Measurements from ENCODE around the gene CKAP5. TPM values are rescaled to one million over a fixed set of nuclear protein-coding genes. Genes with fewer than 3 reads are reported as not detected.

CKAP5 gene
- total RNA-seq, 1 experiment from 2014 or later = 190 TPM

GRCh38 chr11:46712874-46713576 lies 133.1 kb downstream of the CKAP5 start:
- DNase-seq = no peak
- Histone ChIP-seq H3K9me3 (ENCODE audit: control insufficient read depth, low read depth, low read length) (no peaks in the 10 kb centered on the region), H3K9ac (ENCODE audit: extremely low read depth, insufficient read length, low read length) (no peak overlapping the region), H3K4ac (ENCODE audit: low read depth, low read length) (no peak overlapping the region), H3K18ac (ENCODE audit: insufficient read length, low read depth, low read length) (no peak overlapping the region), H3K56ac (ENCODE audit: insufficient read length, low read depth, low read length) (no peak overlapping the region), H2BK15ac (ENCODE audit: low read depth, low read length) (no peak overlapping the region), H4K91ac (ENCODE audit: insufficient read length, low read depth, low read length) (no peak overlapping the region), H3K23ac (ENCODE audit: insufficient read length, low read depth, low read length) (no peak overlapping the region), H3K23me2 (ENCODE audit: insufficient read length, low read depth, low read length, poor library complexity, severe bottlenecking) (no peaks in the 10 kb centered on the region), H3K79me1 (ENCODE audit: insufficient read depth, low read depth, low read length, poor library complexity, severe bottlenecking) (no peaks in the 10 kb centered on the region), H2BK20ac (ENCODE audit: low read depth, low read length, poor library complexity, severe bottlenecking) (no peak overlapping the region), H3T11ph (ENCODE audit: low read length) (no peak overlapping the region), H2AFZ (ENCODE audit: low read length) (no peak overlapping the region), H2BK5ac (ENCODE audit: insufficient read length, low read length) (no peak overlapping the region), H2BK120ac (ENCODE audit: low read depth, low read length, poor library complexity, severe bottlenecking) (no peak overlapping the region), H3K4me2 (ENCODE audit: insufficient read depth, insufficient read length, low read length) (no peak overlapping the region), H4K5ac (ENCODE audit: insufficient read length, low read depth, low read length) (no peak overlapping the region), H2BK12ac (ENCODE audit: insufficient read length, low read depth, low read length) (no peak overlapping the region), H3K79me2 (ENCODE audit: insufficient read depth, low read length) (no peaks in the 10 kb centered on the region), H3K14ac (ENCODE audit: insufficient read depth, low read length) (no peak overlapping the region), H3K27me3 (ENCODE audit: insufficient read depth, low read length) (no peaks in the 10 kb centered on the region), H3K27ac (ENCODE audit: insufficient read length, low read depth, low read length) (no peak overlapping the region), H2AK5ac (ENCODE audit: insufficient read length, low read length) (no peak overlapping the region), H4K20me1 (ENCODE audit: control insufficient read depth, insufficient read depth, insufficient read length) (no peaks in the 10 kb centered on the region), H4K8ac (replicated peaks; ENCODE audit: insufficient read length, low read depth, low read length) (no peak overlapping the region), H3K4me1 (ENCODE audit: insufficient read depth, low read length) (no peaks in the 10 kb centered on the region)
- Mint-ChIP-seq H3K4me1 (0 out of 4 replicates have a peak, but pooled peaks cover 0 to under 1% of the 10 kb centered on the region in 2 experiments), H3K36me3 (ENCODE audit: insufficient read depth in 1 of 3, low read depth in 3 of 3) (peaks cover 0 to 3% (median 0%) of the 10 kb centered on the region in 3 experiments; a peak in 1 of 7 replicates), H3K27ac (no peak overlapping the region), H3K27me3 (ENCODE audit: low read depth) (no peaks in the 10 kb centered on the region), H3K9me3 (no peaks in the 10 kb centered on the region), H3K4me3 (no peak overlapping the region)
- no CpG with 5 or more reads among the region's 7 CpGs for WGBS (ENCODE audit: extremely low coverage, insufficient read length, low lambda C conversion rate)
- no peak for TF ChIP-seq CTCF (conservative IDR thresholded peaks at IDR 0.05)
